ENCODE measurements around the gene THBS4. TPM values are rescaled to one million over a fixed set of nuclear protein-coding genes. Genes with fewer than 3 reads are reported as not detected.

THBS4 gene
- total RNA-seq, 1 experiment from 2014 or later: 2.0 TPM

DNA sequence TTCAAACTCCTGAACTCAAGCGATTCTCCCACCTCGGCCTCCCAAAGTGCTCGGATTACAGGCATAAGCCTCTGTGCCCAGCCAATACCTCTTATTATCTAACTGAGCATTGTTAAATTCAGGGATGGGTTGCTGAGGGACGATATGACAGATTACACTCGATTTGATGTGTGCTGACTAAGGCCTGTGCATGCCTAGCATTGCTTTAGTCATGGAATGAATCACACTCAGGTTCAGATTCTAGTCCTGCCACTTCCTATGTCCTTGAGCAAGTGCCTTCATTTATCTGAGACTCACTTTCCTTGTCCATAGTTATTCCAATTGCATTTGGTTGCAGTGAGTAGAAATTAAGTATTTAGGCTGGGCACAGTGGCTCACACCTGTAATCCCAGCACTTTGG, 19.5 kb downstream of the THBS4 start:
- Histone ChIP-seq H3K27me3 (ENCODE audit: low read length) (peaks cover 3% of the 10 kb centered on the region; the same call in 1 of the 2 replicates), H3K9me2 (replicated peaks; ENCODE audit: insufficient read depth, low read length) (no peaks in the 10 kb centered on the region), H3K36me3 (ENCODE audit: insufficient read depth, low read length) (no peaks in the 10 kb centered on the region), H3K4me1 (ENCODE audit: low read length) (peaks cover 7% of the 10 kb centered on the region), H3K79me2 (ENCODE audit: low read length) (no peaks in the 10 kb centered on the region), H4K20me1 (ENCODE audit: insufficient read depth, low read depth, low read length) (no peaks in the 10 kb centered on the region), H3K27ac (ENCODE audit: low read length) (no peak overlapping the region), H3K4me2 (ENCODE audit: low read depth, low read length, poor library complexity, severe bottlenecking) (no peak overlapping the region), H3K9ac (ENCODE audit: low read length) (no peak overlapping the region), H3K9me3 (ENCODE audit: low read length) (no peaks in the 10 kb centered on the region), H2AFZ (ENCODE audit: low read length) (no peak overlapping the region), H3K4me3 (ENCODE audit: low read length) (no peak overlapping the region)
- DNase-seq: no peak

DNA sequence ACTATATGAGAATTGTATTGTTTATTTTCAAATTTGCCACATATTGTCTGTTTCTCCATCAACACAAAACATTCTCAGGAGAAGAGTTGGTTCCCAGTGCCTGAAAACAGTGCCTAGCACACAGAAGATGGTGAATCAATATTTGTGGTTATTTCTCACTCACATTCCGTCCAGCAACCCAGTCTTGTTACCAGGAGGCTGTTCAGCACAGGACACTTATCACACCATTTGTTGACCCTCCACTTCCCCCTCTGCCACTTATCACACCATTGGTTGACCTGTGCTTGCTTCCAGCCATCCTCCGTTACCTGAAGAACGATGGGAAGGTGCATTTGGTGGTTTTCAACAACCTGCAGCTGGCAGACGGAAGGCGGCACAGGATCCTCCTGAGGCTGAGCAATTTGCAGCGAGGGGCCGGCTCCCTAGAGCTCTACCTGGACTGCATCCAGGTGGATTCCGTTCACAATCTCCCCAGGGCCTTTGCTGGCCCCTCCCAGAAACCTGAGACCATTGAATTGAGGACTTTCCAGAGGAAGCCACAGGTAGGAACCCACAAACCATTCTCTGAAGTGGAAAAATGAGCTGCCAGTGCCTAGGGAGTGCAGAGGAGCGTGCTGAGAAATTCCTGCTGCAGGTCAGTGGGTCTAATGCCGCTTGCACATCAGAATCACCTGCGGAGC, 20.5 kb downstream of the THBS4 start:
- no peak overlapping the region for H2AFZ ChIP-seq (ENCODE audit: low read length)
- H3K79me2 ChIP-seq (ENCODE audit: low read length): no peaks in the 10 kb centered on the region
- no peaks in the 10 kb centered on the region for H3K9me3 ChIP-seq (ENCODE audit: low read length)
- H3K4me3 ChIP-seq (ENCODE audit: low read length): no peak overlapping the region
- H4K20me1 ChIP-seq (ENCODE audit: insufficient read depth, low read depth, low read length): no peaks in the 10 kb centered on the region
- H3K27me3 ChIP-seq (ENCODE audit: low read length): peaks cover 3% of the 10 kb centered on the region; the same call in 1 of the 2 replicates
- no peak for DNase-seq
- no peaks in the 10 kb centered on the region for H3K36me3 ChIP-seq (ENCODE audit: insufficient read depth, low read length)
- H3K4me1 ChIP-seq (ENCODE audit: low read length): peaks cover 4% of the 10 kb centered on the region
- no peak overlapping the region for H3K9ac ChIP-seq (ENCODE audit: low read length)
- no peak overlapping the region for H3K4me2 ChIP-seq (ENCODE audit: low read depth, low read length, poor library complexity, severe bottlenecking)
- H3K27ac ChIP-seq (ENCODE audit: low read length): no peak overlapping the region
- H3K9me2 ChIP-seq (replicated peaks; ENCODE audit: insufficient read depth, low read length): no peaks in the 10 kb centered on the region

DNA sequence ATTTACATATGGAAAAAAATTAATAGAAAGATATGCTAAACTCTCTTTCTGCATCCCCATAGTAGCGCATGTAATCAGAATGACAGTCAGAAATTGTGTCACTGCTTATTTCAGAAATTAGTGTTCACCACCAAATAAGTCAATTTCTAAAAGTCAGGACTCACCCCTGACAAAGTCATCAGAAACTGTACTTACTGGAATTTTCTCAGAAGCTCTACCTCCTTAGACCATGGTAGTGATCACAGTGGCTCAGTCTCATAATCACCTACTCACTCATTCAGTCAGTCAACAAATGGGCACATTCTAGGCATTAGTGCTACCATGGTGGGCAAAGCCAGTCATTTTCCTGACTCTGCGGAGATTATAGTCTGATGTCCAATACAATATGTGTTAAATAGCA, 22.0 kb downstream of the THBS4 start:
- no peaks in the 10 kb centered on the region for H3K79me2 ChIP-seq (ENCODE audit: low read length)
- H4K20me1 ChIP-seq (ENCODE audit: insufficient read depth, low read depth, low read length): no peaks in the 10 kb centered on the region
- H3K4me1 ChIP-seq (ENCODE audit: low read length): peaks cover 4% of the 10 kb centered on the region
- H3K36me3 ChIP-seq (ENCODE audit: insufficient read depth, low read length): no peaks in the 10 kb centered on the region
- H3K9ac ChIP-seq (ENCODE audit: low read length): no peak overlapping the region
- no peak for DNase-seq
- peaks cover 3% of the 10 kb centered on the region; the same call in 1 of the 2 replicates for H3K27me3 ChIP-seq (ENCODE audit: low read length)
- no peaks in the 10 kb centered on the region for H3K9me2 ChIP-seq (replicated peaks; ENCODE audit: insufficient read depth, low read length)
- no peak overlapping the region for H2AFZ ChIP-seq (ENCODE audit: low read length)
- H3K9me3 ChIP-seq (ENCODE audit: low read length): no peaks in the 10 kb centered on the region
- H3K4me3 ChIP-seq (ENCODE audit: low read length): no peak overlapping the region
- H3K4me2 ChIP-seq (ENCODE audit: low read depth, low read length, poor library complexity, severe bottlenecking): no peak overlapping the region
- H3K27ac ChIP-seq (ENCODE audit: low read length): no peak overlapping the region

DNA sequence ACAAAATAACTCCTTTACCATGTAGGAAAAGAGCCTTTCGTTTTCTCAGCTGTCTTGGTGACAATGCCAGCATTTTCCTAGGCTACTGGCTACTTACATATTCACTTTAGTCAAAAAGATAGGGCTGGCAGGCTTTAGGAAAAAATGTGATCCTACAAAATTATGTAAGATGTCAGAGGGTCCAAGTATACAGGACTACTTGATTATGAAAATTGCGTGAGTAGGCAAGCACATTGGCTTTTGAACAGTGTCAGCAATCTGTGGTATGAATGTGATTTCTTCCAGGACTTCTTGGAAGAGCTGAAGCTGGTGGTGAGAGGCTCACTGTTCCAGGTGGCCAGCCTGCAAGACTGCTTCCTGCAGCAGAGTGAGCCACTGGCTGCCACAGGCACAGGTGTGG, 22.8 kb downstream of the THBS4 start:
- no peak overlapping the region for H3K4me3 ChIP-seq (ENCODE audit: low read length)
- no peak overlapping the region for H2AFZ ChIP-seq (ENCODE audit: low read length)
- no peaks in the 10 kb centered on the region for H3K79me2 ChIP-seq (ENCODE audit: low read length)
- no peaks in the 10 kb centered on the region for H3K9me3 ChIP-seq (ENCODE audit: low read length)
- no peaks in the 10 kb centered on the region for H3K36me3 ChIP-seq (ENCODE audit: insufficient read depth, low read length)
- H3K9me2 ChIP-seq (replicated peaks; ENCODE audit: insufficient read depth, low read length): no peaks in the 10 kb centered on the region
- H3K4me2 ChIP-seq (ENCODE audit: low read depth, low read length, poor library complexity, severe bottlenecking): no peak overlapping the region
- H3K9ac ChIP-seq (ENCODE audit: low read length): no peak overlapping the region
- peaks cover 3% of the 10 kb centered on the region; the same call in 1 of the 2 replicates for H3K27me3 ChIP-seq (ENCODE audit: low read length)
- no peak for DNase-seq
- no peak overlapping the region for H3K27ac ChIP-seq (ENCODE audit: low read length)
- no peaks in the 10 kb centered on the region for H4K20me1 ChIP-seq (ENCODE audit: insufficient read depth, low read depth, low read length)
- H3K4me1 ChIP-seq (ENCODE audit: low read length): peaks cover 4% of the 10 kb centered on the region

DNA sequence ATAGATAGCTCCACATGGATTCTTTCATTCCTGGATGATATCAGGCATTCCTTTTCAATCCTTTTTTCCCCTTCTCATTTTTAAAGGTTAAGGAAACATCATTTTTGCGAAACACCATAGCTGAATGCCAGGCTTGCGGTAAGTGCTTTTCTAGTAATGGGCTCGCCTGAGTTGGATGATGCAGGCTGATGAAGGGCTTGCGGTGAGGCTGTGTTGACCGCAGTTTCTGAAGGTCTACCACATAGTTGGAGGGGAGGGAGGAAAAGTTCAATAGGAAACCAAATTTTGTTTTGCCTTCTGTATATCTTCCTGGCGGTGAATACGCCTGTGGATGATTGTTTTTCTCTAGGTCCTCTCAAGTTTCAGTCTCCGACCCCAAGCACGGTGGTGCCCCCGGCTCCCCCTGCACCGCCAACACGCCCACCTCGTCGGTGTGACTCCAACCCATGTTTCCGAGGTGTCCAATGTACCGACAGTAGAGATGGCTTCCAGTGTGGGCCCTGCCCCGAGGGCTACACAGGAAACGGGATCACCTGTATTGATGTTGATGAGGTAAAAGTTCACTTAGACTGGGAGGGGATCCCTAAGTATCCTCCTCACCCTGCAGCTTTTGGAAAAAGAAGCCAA, 24.3 kb downstream of the THBS4 start:
- H3K4me2 ChIP-seq (ENCODE audit: low read depth, low read length, poor library complexity, severe bottlenecking): no peak overlapping the region
- H3K36me3 ChIP-seq (ENCODE audit: insufficient read depth, low read length): no peaks in the 10 kb centered on the region
- H3K79me2 ChIP-seq (ENCODE audit: low read length): no peaks in the 10 kb centered on the region
- DNase-seq: no peak
- H3K27ac ChIP-seq (ENCODE audit: low read length): no peak overlapping the region
- H3K4me1 ChIP-seq (ENCODE audit: low read length): peaks cover 4% of the 10 kb centered on the region
- no peaks in the 10 kb centered on the region for H3K9me3 ChIP-seq (ENCODE audit: low read length)
- no peak overlapping the region for H3K4me3 ChIP-seq (ENCODE audit: low read length)
- H3K9ac ChIP-seq (ENCODE audit: low read length): no peak overlapping the region
- H4K20me1 ChIP-seq (ENCODE audit: insufficient read depth, low read depth, low read length): no peaks in the 10 kb centered on the region
- H2AFZ ChIP-seq (ENCODE audit: low read length): no peak overlapping the region
- no peaks in the 10 kb centered on the region for H3K9me2 ChIP-seq (replicated peaks; ENCODE audit: insufficient read depth, low read length)
- H3K27me3 ChIP-seq (ENCODE audit: low read length): peaks cover 3% of the 10 kb centered on the region; the same call in 1 of the 2 replicates

DNA sequence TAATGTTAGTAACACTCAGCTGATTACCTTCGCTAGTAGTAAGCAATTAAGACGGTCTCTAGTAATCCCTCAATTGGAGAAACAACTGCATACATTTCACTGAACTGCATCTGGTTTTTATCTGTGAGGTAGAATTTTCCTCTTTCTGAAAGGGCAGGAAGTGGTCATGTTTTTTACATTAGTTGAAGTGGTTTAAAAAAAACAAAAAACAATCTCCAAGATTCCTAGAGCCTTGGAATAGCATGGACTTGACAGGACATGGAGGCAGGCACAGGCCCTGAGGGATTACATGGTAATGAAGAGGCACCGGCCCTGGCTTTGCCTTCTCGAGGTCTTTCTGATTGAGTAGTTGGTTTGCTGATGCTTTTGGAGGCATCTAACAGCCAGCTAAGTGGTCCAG, 25.8 kb downstream of the THBS4 start:
- no peak overlapping the region for H2AFZ ChIP-seq (ENCODE audit: low read length)
- no peaks in the 10 kb centered on the region; the same call in 1 of the 2 replicates for H3K4me1 ChIP-seq (ENCODE audit: low read length)
- no peak for DNase-seq
- H3K36me3 ChIP-seq (ENCODE audit: insufficient read depth, low read length): no peaks in the 10 kb centered on the region
- no peak overlapping the region for H3K27ac ChIP-seq (ENCODE audit: low read length)
- no peaks in the 10 kb centered on the region for H4K20me1 ChIP-seq (ENCODE audit: insufficient read depth, low read depth, low read length)
- no peak overlapping the region for H3K4me2 ChIP-seq (ENCODE audit: low read depth, low read length, poor library complexity, severe bottlenecking)
- H3K27me3 ChIP-seq (ENCODE audit: low read length): peaks cover 3% of the 10 kb centered on the region; the same call in 1 of the 2 replicates
- no peaks in the 10 kb centered on the region for H3K79me2 ChIP-seq (ENCODE audit: low read length)
- no peaks in the 10 kb centered on the region for H3K9me3 ChIP-seq (ENCODE audit: low read length)
- no peaks in the 10 kb centered on the region for H3K9me2 ChIP-seq (replicated peaks; ENCODE audit: insufficient read depth, low read length)
- no peak overlapping the region for H3K9ac ChIP-seq (ENCODE audit: low read length)
- H3K4me3 ChIP-seq (ENCODE audit: low read length): no peak overlapping the region

DNA sequence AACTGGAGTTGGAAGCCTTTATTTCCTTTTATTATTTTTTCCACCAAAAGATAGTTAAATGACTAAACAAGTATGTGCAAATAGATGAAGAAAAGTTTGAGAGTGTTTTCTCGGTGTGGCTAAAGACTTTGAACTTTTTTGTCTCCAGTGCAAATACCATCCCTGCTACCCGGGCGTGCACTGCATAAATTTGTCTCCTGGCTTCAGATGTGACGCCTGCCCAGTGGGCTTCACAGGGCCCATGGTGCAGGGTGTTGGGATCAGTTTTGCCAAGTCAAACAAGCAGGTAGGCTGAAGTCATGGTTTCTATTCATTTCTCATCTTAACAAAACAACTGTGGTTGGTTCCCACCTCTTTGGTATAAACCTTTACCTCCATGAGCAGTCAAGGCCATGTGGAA, 26.4 kb downstream of the THBS4 start:
- Histone ChIP-seq H2AFZ (ENCODE audit: low read length) (no peak overlapping the region), H3K79me2 (ENCODE audit: low read length) (no peaks in the 10 kb centered on the region), H3K36me3 (ENCODE audit: insufficient read depth, low read length) (no peaks in the 10 kb centered on the region), H3K4me2 (ENCODE audit: low read depth, low read length, poor library complexity, severe bottlenecking) (no peak overlapping the region), H3K9me2 (replicated peaks; ENCODE audit: insufficient read depth, low read length) (no peaks in the 10 kb centered on the region), H4K20me1 (ENCODE audit: insufficient read depth, low read depth, low read length) (no peaks in the 10 kb centered on the region), H3K9me3 (ENCODE audit: low read length) (no peaks in the 10 kb centered on the region), H3K4me3 (ENCODE audit: low read length) (no peak overlapping the region), H3K9ac (ENCODE audit: low read length) (no peak overlapping the region), H3K4me1 (ENCODE audit: low read length) (no peaks in the 10 kb centered on the region), H3K27ac (ENCODE audit: low read length) (no peak overlapping the region), H3K27me3 (ENCODE audit: low read length) (peaks cover 3% of the 10 kb centered on the region; the same call in 1 of the 2 replicates)
- no peak for DNase-seq

DNA sequence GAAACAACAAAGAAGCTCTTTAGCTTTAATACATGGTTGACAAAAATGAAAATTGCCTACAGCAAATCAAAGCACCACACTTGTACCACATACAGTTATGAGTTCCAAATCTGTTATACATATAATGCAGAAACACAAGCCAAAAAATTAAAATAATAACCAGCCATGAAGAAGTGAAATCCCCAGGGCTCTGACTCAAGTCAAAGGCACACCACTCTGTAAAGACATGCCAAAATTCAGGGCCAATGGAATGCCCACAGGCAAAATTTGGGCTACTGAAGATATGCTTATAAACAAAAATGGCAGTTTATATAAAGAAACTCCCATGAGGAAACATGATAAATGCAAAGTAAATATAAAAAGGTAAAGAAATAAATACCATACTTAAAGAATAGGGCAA, 29.0 kb downstream of the THBS4 start:
- H4K20me1 ChIP-seq (ENCODE audit: insufficient read depth, low read depth, low read length): no peaks in the 10 kb centered on the region
- peaks cover 3% of the 10 kb centered on the region; the same call in 1 of the 2 replicates for H3K4me1 ChIP-seq (ENCODE audit: low read length)
- H3K27me3 ChIP-seq (ENCODE audit: low read length): no peaks in the 10 kb centered on the region
- H3K4me3 ChIP-seq (ENCODE audit: low read length): no peak overlapping the region
- no peak overlapping the region for H2AFZ ChIP-seq (ENCODE audit: low read length)
- no peaks in the 10 kb centered on the region for H3K9me2 ChIP-seq (replicated peaks; ENCODE audit: insufficient read depth, low read length)
- no peak overlapping the region for H3K4me2 ChIP-seq (ENCODE audit: low read depth, low read length, poor library complexity, severe bottlenecking)
- no peak overlapping the region for H3K9ac ChIP-seq (ENCODE audit: low read length)
- no peaks in the 10 kb centered on the region for H3K79me2 ChIP-seq (ENCODE audit: low read length)
- no peaks in the 10 kb centered on the region for H3K36me3 ChIP-seq (ENCODE audit: insufficient read depth, low read length)
- no peak overlapping the region for H3K27ac ChIP-seq (ENCODE audit: low read length)
- H3K9me3 ChIP-seq (ENCODE audit: low read length): no peaks in the 10 kb centered on the region
- DNase-seq: no peak
